HCT116 (cell line): ENCODE measurements around the gene FAM3B. TPM values are rescaled to one million over a fixed set of nuclear protein-coding genes. Genes with fewer than 3 reads are reported as not detected.

Experiments used
- ATAC-seq: fragments of 200-7000 bp; cut with Tn5 transposase; 2 replicates; pipeline ENCODE4 v1.9.1; 2020; ENCODE audit warnings: mild to moderate bottlenecking, moderate library complexity
- BruUV-seq: library from RNA; stranded (reverse); fragments of 400-500 nt; replicated peaks from 2 replicates; lab custom pipeline; 2021; lab: Mats Ljungman, UMichigan
- CTCF ChIA-PET: fragments of 300-600 bp; sonication (Branson Sonifier 250); formaldehyde crosslinking; loops from one replicate; lab custom pipeline; 2021; ENCODE audit warnings: antibody characterized with exemption; lab: Charles Lee
- POLR2A ChIA-PET: fragments of 300-600, 350-600 bp; sonication (Branson Sonifier 250); formaldehyde crosslinking; loops from one replicate; lab custom pipeline; 2021; ENCODE audit warnings: antibody characterized with exemption; lab: Charles Lee
- RAD21 ChIA-PET, 2 experiments: fragments of 300-600 bp; sonication (Branson Sonifier 250); formaldehyde crosslinking; loops; one replicate each; lab custom pipeline; 2023; ENCODE audit warnings: low total read pairs in 2 of 2; ENCODE audit not compliant: uncharacterized antibody in 2 of 2, unreplicated experiment in 2 of 2, low non-redundant PET in 1 of 2; lab: Charles Lee
- DNase-seq: peaks from one replicate; pipeline ENCODE4 v3.0.0-alpha.2; 2010; ENCODE audit warnings: low read depth, low spot score
- H2AFZ ChIP-seq: fragments of 200-600 bp; shearing (Covaris generic), sonication (generic); 2 replicates; pipeline ENCODE4 v1.6.1; 2017; ENCODE audit warnings: low read depth, mixed run types, mixed read lengths, antibody characterized with exemption, low read length; ENCODE audit not compliant: poor library complexity, severe bottlenecking
- H3K27ac ChIP-seq: 2 replicates; pipeline ENCODE4 v1.5.1; 2012; ENCODE audit warnings: low read depth, low read length
- H3K27me3 ChIP-seq: fragments of 200-600 bp; sonication (generic); 2 replicates; pipeline ENCODE4 v1.6.1; 2016; ENCODE audit warnings: mixed run types, low read length, mixed read lengths; ENCODE audit not compliant: insufficient read depth
- H3K36me3 ChIP-seq, 2 experiments: fragments of 200-500 bp in 1 of 2; fragments of 200-600 bp in 1 of 2; sonication (Bioruptor generic) in 1 of 2; sonication (generic) in 1 of 2; 2 replicates each; pipeline versions ENCODE4 v1.5.1 to v1.6.1; 2014 to 2016; ENCODE audit warnings: low read length in 2 of 2, inconsistent platforms in 1 of 2, mixed read lengths in 1 of 2, mixed run types in 1 of 2; ENCODE audit not compliant: insufficient read depth in 2 of 2, control insufficient read depth in 1 of 2
- H3K4me1 ChIP-seq, 2 experiments: fragments of 200-600 bp in 1 of 2; sonication (generic) in 1 of 2; 2 replicates each; pipeline versions ENCODE4 v1.5.1 to v1.6.1; 2012 to 2017; ENCODE audit warnings: low read length in 2 of 2, inconsistent platforms in 1 of 2, mild to moderate bottlenecking in 1 of 2, mixed read lengths in 1 of 2, mixed run types in 1 of 2, moderate library complexity in 1 of 2; ENCODE audit not compliant: insufficient read depth in 2 of 2, control insufficient read depth in 1 of 2
- H3K4me2 ChIP-seq: fragments of 200-600 bp; sonication (generic); 2 replicates; pipeline ENCODE4 v1.6.1; 2017; ENCODE audit warnings: mixed run types, low read length, mixed read lengths
- H3K4me3 ChIP-seq, 2 experiments: fragments of 200-600 bp in 1 of 2; sonication (generic) in 1 of 2; replicated peaks in 1 of 2; 2 replicates each; pipeline ENCODE4 v1.5.1; 2011 to 2016; ENCODE audit warnings: low read length in 2 of 2, control low read depth in 1 of 2, low read depth in 1 of 2, mild to moderate bottlenecking in 1 of 2, mixed read lengths in 1 of 2, mixed run types in 1 of 2
- H3K79me2 ChIP-seq: fragments of 200-600 bp; sonication (generic); 2 replicates; pipeline ENCODE4 v1.6.1; 2017; ENCODE audit warnings: mild to moderate bottlenecking, mixed run types, low read length, moderate library complexity, mixed read lengths; ENCODE audit not compliant: insufficient read depth
- H3K9ac ChIP-seq: fragments of 200-600 bp; sonication (generic); 2 replicates; pipeline ENCODE4 v1.6.1; 2016; ENCODE audit warnings: low read length, mixed read lengths
- H3K9me2 ChIP-seq: fragments of 200-600 bp; sonication (generic), shearing (Covaris generic); 2 replicates; pipeline ENCODE4 v1.6.1; 2017; ENCODE audit warnings: mixed run types, mild to moderate bottlenecking, moderate library complexity; ENCODE audit not compliant: insufficient read depth
- H3K9me3 ChIP-seq, 2 experiments: fragments of 200-500 bp in 1 of 2; fragments of 200-600 bp in 1 of 2; sonication (Bioruptor generic) in 1 of 2; sonication (generic) in 1 of 2; 2 replicates each; pipeline ENCODE4 v1.6.1; 2014 to 2017; ENCODE audit warnings: low read length in 2 of 2, mixed read lengths in 2 of 2, inconsistent platforms in 1 of 2, low read depth in 1 of 2, mild to moderate bottlenecking in 1 of 2, mixed run types in 1 of 2, moderate library complexity in 1 of 2; ENCODE audit not compliant: control insufficient read depth in 1 of 2, insufficient read depth in 1 of 2
- H4K20me1 ChIP-seq: fragments of 200-600 bp; sonication (generic), shearing (Covaris generic); 2 replicates; pipeline ENCODE4 v1.6.1; 2017; ENCODE audit warnings: mixed run types, mild to moderate bottlenecking, moderate library complexity; ENCODE audit not compliant: insufficient read depth
- ATF3 ChIP-seq: IDR thresholded peaks from 2 replicates; pipeline ENCODE4 v1.6.1; 2012
- CBX3 ChIP-seq: IDR thresholded peaks from 2 replicates; pipeline ENCODE4 v1.6.1; 2012; ENCODE audit warnings: low read depth
- CEBPB ChIP-seq: IDR thresholded peaks from 2 replicates; pipeline ENCODE4 v1.6.1; 2012; ENCODE audit warnings: low read depth
- CTCF ChIP-seq, 3 experiments: fragments of 200-600 bp in 1 of 3; sonication (generic) in 1 of 3; IDR thresholded peaks in 2 of 3; conservative IDR thresholded peaks in 1 of 3; 2 replicates each; pipeline ENCODE4 v1.5.1; 2012 to 2017; ENCODE audit warnings: low read depth in 2 of 3, low read length in 2 of 3, antibody characterized with exemption in 1 of 3, borderline replicate concordance in 1 of 3, control low read depth in 1 of 3, mild to moderate bottlenecking in 1 of 3, mixed read lengths in 1 of 3, mixed run types in 1 of 3, moderate library complexity in 1 of 3; ENCODE audit not compliant: insufficient read depth in 1 of 3
- EGR1 ChIP-seq: IDR thresholded peaks from 2 replicates; pipeline ENCODE4 v1.6.1; 2012; ENCODE audit warnings: low read depth
- ELF1 ChIP-seq: IDR thresholded peaks from 2 replicates; pipeline ENCODE4 v1.6.1; 2012; ENCODE audit warnings: low read depth, borderline replicate concordance
- EZH2 ChIP-seq: fragments of 200-600 bp; sonication (generic); IDR thresholded peaks from 2 replicates; pipeline ENCODE4 v1.6.1; 2017; ENCODE audit warnings: antibody characterized with exemption, mixed run types
- EZH2phosphoT487 ChIP-seq: fragments of 200-600 bp; IDR thresholded peaks from 2 replicates; pipeline ENCODE4 v1.6.1; 2018; ENCODE audit warnings: antibody characterized with exemption, borderline replicate concordance
- FOSL1 ChIP-seq: IDR thresholded peaks from 2 replicates; pipeline ENCODE4 v1.6.1; 2012; ENCODE audit warnings: low read depth
- JUND ChIP-seq: IDR thresholded peaks from 2 replicates; pipeline ENCODE4 v1.6.1; 2012
- RAD21 ChIP-seq: IDR thresholded peaks from 2 replicates; pipeline ENCODE4 v1.6.1; 2012; ENCODE audit warnings: low read depth, mild to moderate bottlenecking
- YY1 ChIP-seq: IDR thresholded peaks from 2 replicates; pipeline ENCODE4 v1.6.1; 2011; ENCODE audit warnings: low read length, low read depth, moderate library complexity, mild to moderate bottlenecking; ENCODE audit not compliant: insufficient replicate concordance; ENCODE audit errors: extremely low read depth
- ZFX ChIP-seq: fragments of 450-650 bp; IDR thresholded peaks from 2 replicates; pipeline ENCODE4 v1.6.1; 2017
- ZNF274 ChIP-seq: fragments of 200-500 bp; sonication (Bioruptor generic); IDR thresholded peaks from 2 replicates; pipeline ENCODE4 v1.6.1; 2014; ENCODE audit warnings: mild to moderate bottlenecking, low read depth, low read length, inconsistent platforms
- intact Hi-C: fragments of 100-400 bp; cut with micrococcal nuclease; formaldehyde crosslinking; loops from 2 replicates; pipeline ENCODE4 v1.10.0; 2022
- total RNA-seq: library from RNA; stranded (reverse); gene quantifications from one replicate; pipeline ENCODE4 v1.2.1, GENCODE V29; 2021; ENCODE audit not compliant: unreplicated experiment

The FAM3B gene
- total RNA-seq, 1 experiment from 2014 or later: not detected

GRCh38 chr21:41350436-41351155, 34.0 kb downstream of the FAM3B start:
- no TSS peak for BruUV-seq
- no peak overlapping the region for H2AFZ ChIP-seq
- TF ChIP-seq YY1 (no peak), FOSL1 (no peak)
- TF ChIP-seq, all 23 proteins: peak for 0
- no peaks in the 10 kb centered on the region for H3K9me3 ChIP-seq
- no peaks in the 10 kb centered on the region for H3K4me1 ChIP-seq
- no peak overlapping the region for H3K4me2 ChIP-seq
- H3K36me3 ChIP-seq: no peaks in the 10 kb centered on the region
- H3K4me3 ChIP-seq: no peak overlapping the region
- no peaks in the 10 kb centered on the region for H3K9me2 ChIP-seq
- H3K9ac ChIP-seq: no peak overlapping the region
- DNase-seq (no peak), ATAC-seq (no peak)
- intact Hi-C loops: no loop called here
- ChIA-PET POLR2A (no interaction called here), CTCF (no interaction called here), RAD21 (no interaction called here)
- peaks cover 49% of the 10 kb centered on the region for H3K27me3 ChIP-seq
- H3K27ac ChIP-seq: no peak overlapping the region
- no peaks in the 10 kb centered on the region for H3K79me2 ChIP-seq
- no peaks in the 10 kb centered on the region for H4K20me1 ChIP-seq

GRCh38 chr21:41357546-41357945, 40.9 kb downstream of the FAM3B start:
- BruUV-seq: no TSS peak
- Histone ChIP-seq H3K79me2 (no peaks in the 10 kb centered on the region), H2AFZ (no peak overlapping the region), H3K9ac (no peak overlapping the region)
- ATAC-seq: no peak
- no peak for TF ChIP-seq EZH2phosphoT487
- no peak for TF ChIP-seq EZH2
- no peak for TF ChIP-seq EGR1
- TF ChIP-seq CBX3: no peak
- no peak for TF ChIP-seq ATF3
- no peak for TF ChIP-seq FOSL1
- no peak for TF ChIP-seq RAD21
- TF ChIP-seq CEBPB: no peak
- TF ChIP-seq ELF1: no peak
- no peak for TF ChIP-seq JUND
- TF ChIP-seq ZNF274: no peak
- TF ChIP-seq CTCF (IDR thresholded peaks at IDR 0.05 in 2 of 3, conservative IDR thresholded peaks at IDR 0.05 in 1 of 3; ENCODE audit: borderline replicate concordance in 1 of 3, insufficient read depth in 1 of 3, low read depth in 2 of 3, low read length in 2 of 3): no peak
- no peak for TF ChIP-seq ZFX
- TF ChIP-seq, all 23 proteins: peak for 0
- no peak overlapping the region for H3K4me3 ChIP-seq
- ChIA-PET CTCF (no interaction called here), RAD21 (no interaction called here), POLR2A (no interaction called here)
- H3K27me3 ChIP-seq: peaks cover 17% of the 10 kb centered on the region
- intact Hi-C loops: no loop called here
- H3K36me3 ChIP-seq: no peaks in the 10 kb centered on the region
- no peaks in the 10 kb centered on the region for H3K9me2 ChIP-seq
- no peaks in the 10 kb centered on the region for H3K4me1 ChIP-seq
- no peak overlapping the region for H3K27ac ChIP-seq
- H3K9me3 ChIP-seq: no peaks in the 10 kb centered on the region
- no peaks in the 10 kb centered on the region for H4K20me1 ChIP-seq
- DNase-seq: no peak
- no peak overlapping the region for H3K4me2 ChIP-seq
